Activated gamma-delta T cell (primary cell): ENCODE measurements around the gene TCN1.

Source experiments
- DNase-seq: peaks from one replicate; lab custom pipeline; 2025; lab: John Stamatoyannopoulos, UW

The TCN1 gene

DNA sequence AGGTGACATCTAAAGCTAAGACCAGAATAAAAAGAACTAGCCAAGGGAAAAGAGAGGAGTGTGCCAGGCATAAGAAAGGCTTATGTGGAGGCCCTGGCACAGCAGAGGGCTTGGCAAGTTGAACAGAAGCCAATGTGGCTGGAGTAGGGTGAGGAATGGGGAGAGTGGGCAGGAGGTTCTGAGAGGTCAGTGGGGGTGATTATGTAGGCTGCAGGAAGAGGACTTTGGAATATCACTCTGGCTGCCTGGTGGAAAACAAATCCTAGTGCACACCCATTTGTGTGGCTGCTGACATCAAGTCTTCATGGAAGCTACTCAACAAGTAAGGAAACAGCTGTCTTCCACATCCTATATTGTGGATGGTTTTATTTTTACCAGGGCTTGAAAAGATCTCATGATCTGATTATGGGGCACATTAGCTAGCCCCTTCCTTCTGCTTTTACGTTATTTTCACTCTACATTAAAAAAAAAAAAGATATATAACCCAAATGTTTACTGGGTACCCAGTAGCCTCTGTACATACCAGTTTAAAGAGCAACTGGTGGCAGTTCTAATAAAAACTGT, 59.2 kb downstream of the TCN1 start:
- no peak for DNase-seq

DNA sequence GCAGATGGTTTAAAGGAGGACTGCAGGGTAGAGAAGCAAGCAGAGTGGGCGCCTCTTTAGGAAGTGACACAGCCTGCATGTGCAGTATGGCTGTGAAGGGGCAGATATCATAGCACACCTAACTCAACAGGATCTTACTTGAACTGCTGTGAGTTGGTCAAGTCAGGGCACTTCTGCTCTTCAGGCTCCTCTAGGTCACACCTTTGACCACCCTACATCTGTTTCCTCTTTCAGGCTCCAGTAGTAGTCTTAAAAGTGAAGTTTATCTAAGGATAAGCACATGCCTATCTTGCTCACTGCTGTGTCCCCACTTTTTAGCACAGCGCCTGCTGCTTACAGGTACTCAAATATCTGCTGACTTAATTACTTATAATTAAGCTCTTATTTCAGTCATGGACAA, 62.2 kb downstream of the TCN1 start:
- DNase-seq = no peak
